ENCODE data around the gene CELF2.

- TF ChIP-seq CTCF (conservative IDR thresholded peaks at IDR 0.05; ENCODE audit: low read depth, low read length) = no peak
- no peak for TF ChIP-seq CEBPB (IDR thresholded peaks at IDR 0.05; ENCODE audit: low read depth, low read length)
Measured at GRCh38 chr10:11232222-11232961, 214.7 kb downstream of the CELF2 start.
